ENCODE results near the gene CLDN15.
"Not testable (repeated sequence)": the region's sequence is repeated elsewhere in the genome, so short reads cannot be mapped to it uniquely, and the experiment has no call there.

CLDN15 gene

GRCh38 chr7:101237206-101238067 is at the start of gene CLDN15:
Gene CLDN15, minus strand, starts transcription at chr7:101237802. Its CDS starts 221 bp downstream, at chr7:101237581.
- no peak for DNase-seq

GRCh38 chr7:101287032-101287431 is 49.4 kb upstream of the CLDN15 start:
- DNase-seq: no peak

GRCh38 chr7:101285880-101286279 is 48.3 kb upstream of the CLDN15 start:
- DNase-seq: not testable (repeated sequence)

GRCh38 chr7:101285171-101285570 is 47.6 kb upstream of the CLDN15 start:
- DNase-seq: no peak

GRCh38 chr7:101280912-101281311 is 43.3 kb upstream of the CLDN15 start:
- not testable (repeated sequence) for DNase-seq

- DNase-seq: no peak
Measured at GRCh38 chr7:101278461-101279292, 41.1 kb upstream of the CLDN15 start.

- DNase-seq: no peak
Measured at GRCh38 chr7:101277155-101277554, 39.6 kb upstream of the CLDN15 start.

- no peak for DNase-seq
Measured at GRCh38 chr7:101273206-101273605, 35.6 kb upstream of the CLDN15 start.

- DNase-seq: no peak
Measured at GRCh38 chr7:101271021-101271420, 33.4 kb upstream of the CLDN15 start.

GRCh38 chr7:101269664-101270063 is 32.1 kb upstream of the CLDN15 start:
- no peak for DNase-seq

- DNase-seq: no peak
Measured at GRCh38 chr7:101265622-101266516, 28.3 kb upstream of the CLDN15 start.

GRCh38 chr7:101264102-101264706 is 26.6 kb upstream of the CLDN15 start:
- DNase-seq: not testable (repeated sequence)

GRCh38 chr7:101258243-101258731 is 20.7 kb upstream of the CLDN15 start:
- no peak for DNase-seq

GRCh38 chr7:101255796-101256195 is 18.2 kb upstream of the CLDN15 start:
- DNase-seq: no peak

- not testable (repeated sequence) for DNase-seq
Measured at GRCh38 chr7:101253199-101253598, 15.6 kb upstream of the CLDN15 start.

GRCh38 chr7:101251871-101252659 is 14.5 kb upstream of the CLDN15 start:
- DNase-seq: peak; percentile 97

GRCh38 chr7:101250324-101250723 is 12.7 kb upstream of the CLDN15 start:
- DNase-seq: no peak

GRCh38 chr7:101248276-101248675 is 10.7 kb upstream of the CLDN15 start:
- no peak for DNase-seq

GRCh38 chr7:101245147-101245668 is 7.6 kb upstream of the CLDN15 start:
- DNase-seq: no peak

GRCh38 chr7:101244375-101245146 is 7.0 kb upstream of the CLDN15 start, which contains the start of gene FIS1:
Gene FIS1, minus strand, starts transcription at chr7:101245081. Its CDS starts 77 bp downstream, at chr7:101245004.
- DNase-seq: peak; percentile 96

Data from activated CD8-positive, alpha-beta memory T cell treated with anti-CD3 and anti-CD28 coated beads, Interleukin-2, amount 50 U/mL, for 48 hours (primary cell).